ENCODE results near the gene CLSTN1. TPM values are rescaled to one million over a fixed set of nuclear protein-coding genes. Genes with fewer than 3 reads are reported as not detected.
"Not testable (repeated sequence)": the region's sequence is repeated elsewhere in the genome, so short reads cannot be mapped to it uniquely, and the experiment has no call there.

CLSTN1 gene
- total RNA-seq, 1 donor from 2014 or later: 110 TPM

GRCh38 chr1:9760824-9761223 is 62.9 kb downstream of the CLSTN1 start:
- DNase-seq: no peak

DNA sequence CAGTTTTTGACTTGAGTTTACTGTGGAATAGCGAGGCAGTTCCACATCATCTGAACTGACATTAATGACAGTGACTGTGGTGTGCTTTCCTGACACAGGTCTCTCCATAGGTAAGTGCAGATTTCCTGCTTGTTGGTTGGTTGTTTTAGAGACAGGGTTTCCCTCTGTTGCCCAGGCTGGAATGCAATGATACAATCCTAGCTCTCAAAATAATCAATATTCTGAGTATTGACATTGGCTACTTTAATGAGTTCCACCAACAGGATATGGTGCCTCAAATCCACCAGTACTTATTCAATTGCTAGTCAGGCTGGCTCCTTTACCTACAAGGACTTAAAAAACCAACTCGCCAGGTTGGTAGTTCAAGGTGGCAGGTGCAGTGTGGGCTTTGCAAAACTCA is 63.8 kb downstream of the CLSTN1 start:
- DNase-seq: no peak

GRCh38 chr1:9758559-9759121 is 65.1 kb downstream of the CLSTN1 start:
- DNase-seq: peak; percentile 39

GRCh38 chr1:9755441-9755995 is 68.2 kb downstream of the CLSTN1 start:
- no peak for DNase-seq

DNA sequence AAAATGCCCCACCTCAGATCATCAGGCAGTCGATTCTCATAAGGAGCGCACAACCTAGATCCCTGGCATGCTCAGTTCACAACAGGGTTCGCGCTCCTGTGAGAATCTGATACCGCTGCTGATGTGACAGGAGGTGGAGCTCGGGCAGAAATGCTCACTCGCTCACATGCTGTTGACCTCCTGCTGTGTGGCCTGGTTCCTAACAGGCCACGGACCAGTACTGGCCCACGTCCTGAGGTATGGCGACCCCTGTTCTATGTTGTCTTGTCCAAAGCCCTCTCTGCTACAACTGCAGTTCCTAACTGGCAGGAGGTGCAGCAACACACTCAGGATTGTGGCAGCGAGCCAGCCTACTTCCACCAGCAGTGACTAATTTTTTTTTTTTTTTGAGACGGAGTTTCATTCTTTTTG is 70.6 kb downstream of the CLSTN1 start:
- peak; percentile 44 for DNase-seq

DNA sequence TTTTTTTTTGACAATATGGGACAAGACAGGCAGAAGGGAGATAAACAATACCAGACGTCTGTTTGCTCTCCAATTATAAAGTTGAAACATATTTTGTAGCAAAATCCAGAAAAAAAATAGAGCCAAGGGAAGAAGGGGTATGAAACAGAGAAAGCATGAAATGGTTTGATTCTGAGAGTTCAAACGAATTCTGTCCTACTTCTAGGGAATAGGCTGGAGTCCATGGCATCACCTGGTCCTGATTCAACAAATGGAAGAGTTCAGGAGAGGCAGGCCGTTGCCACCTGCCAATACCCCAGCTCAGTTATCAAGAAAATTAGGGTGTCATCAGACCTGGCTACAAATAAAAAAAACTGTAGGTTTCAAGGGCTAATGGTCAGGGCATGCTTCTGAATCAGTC is 71.8 kb downstream of the CLSTN1 start:
- no peak for DNase-seq

GRCh38 chr1:9749361-9749760 is 74.4 kb downstream of the CLSTN1 start:
- DNase-seq: no peak

DNA sequence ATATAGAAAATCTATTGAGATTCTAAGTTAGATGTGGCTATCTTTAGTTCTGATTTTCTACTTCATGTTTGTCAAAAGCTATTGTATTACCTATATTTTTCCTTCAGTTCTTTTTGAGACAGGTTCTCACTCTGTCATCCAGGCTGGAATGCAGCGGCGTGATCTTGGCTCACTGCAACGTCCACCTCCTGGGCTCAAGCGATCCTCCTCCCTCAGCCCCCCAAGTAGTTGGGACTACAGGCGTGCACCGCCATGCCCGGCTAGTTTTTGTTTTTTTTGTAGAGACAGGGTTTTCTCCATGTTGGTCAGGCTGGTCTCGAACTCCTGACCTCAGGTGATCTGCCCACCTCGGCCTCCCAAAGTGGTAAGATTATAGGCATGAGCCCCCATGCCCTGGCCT is 75.4 kb downstream of the CLSTN1 start:
- not testable (repeated sequence) for DNase-seq

DNA sequence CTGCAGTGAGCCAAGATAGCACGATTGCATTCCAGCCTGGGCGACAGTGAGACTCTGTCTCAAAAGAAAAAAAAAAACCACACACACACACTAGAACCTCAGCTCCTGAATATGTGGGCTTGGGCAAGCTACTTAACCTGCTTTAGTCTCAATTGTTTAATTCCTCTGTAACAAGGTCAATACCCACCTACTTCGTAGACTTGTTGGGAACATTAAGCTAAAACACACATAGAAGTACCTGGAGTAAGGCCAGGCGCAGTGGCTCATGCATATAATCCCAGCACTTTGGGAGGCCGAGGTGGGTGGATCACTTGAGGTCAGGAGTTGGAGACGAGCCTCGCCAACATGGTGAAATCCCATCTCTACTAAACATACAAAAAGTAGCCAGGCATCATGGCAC is 77.1 kb downstream of the CLSTN1 start:
- no peak for DNase-seq

DNA sequence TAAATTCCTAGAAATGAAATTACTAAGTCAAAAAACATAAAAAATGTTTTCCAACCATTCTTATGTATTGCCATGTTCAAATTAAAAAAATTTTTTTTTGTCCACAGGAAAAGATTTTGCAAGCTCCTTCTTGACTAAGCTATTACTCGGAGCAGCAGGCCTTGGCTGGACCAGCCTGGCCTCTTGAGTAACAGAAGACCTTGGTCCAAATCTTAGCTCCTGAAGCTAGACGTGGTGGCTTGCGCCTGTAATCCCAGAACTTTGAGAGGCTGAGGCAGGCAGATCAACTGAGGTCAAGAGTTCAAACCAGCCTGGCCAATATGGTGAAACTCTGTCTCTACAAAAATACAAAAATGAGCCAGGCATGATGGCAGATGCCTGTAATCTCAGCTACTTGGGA is 77.6 kb downstream of the CLSTN1 start:
- DNase-seq: no peak

GRCh38 chr1:9744106-9744799 is 79.5 kb downstream of the CLSTN1 start:
- no peak for DNase-seq

DNA sequence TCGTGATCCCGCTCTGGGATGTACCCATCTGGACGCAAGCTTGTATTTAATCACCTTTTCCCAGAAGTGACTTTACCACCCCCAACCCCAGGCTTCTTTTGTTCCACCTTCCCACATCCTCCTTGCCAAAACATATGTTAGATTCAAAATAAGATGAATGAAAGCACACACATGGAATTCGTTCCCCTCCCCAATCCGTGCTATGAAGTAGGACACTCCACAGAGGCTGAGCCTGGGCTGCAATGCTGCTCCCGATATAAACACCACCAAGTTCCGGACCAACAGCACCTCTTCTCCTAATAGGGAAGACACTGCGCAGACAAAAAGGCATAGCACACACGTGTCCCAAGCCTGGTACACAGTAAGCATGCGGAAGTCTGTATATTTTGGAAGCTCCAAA is 86.1 kb downstream of the CLSTN1 start:
- no peak for DNase-seq

GRCh38 chr1:9737057-9737456 is 86.7 kb downstream of the CLSTN1 start:
- DNase-seq: no peak

GRCh38 chr1:9736241-9736640 is 87.5 kb downstream of the CLSTN1 start:
- no peak for DNase-seq

GRCh38 chr1:9735800-9736199 is 88.0 kb downstream of the CLSTN1 start:
- no peak for DNase-seq

DNA sequence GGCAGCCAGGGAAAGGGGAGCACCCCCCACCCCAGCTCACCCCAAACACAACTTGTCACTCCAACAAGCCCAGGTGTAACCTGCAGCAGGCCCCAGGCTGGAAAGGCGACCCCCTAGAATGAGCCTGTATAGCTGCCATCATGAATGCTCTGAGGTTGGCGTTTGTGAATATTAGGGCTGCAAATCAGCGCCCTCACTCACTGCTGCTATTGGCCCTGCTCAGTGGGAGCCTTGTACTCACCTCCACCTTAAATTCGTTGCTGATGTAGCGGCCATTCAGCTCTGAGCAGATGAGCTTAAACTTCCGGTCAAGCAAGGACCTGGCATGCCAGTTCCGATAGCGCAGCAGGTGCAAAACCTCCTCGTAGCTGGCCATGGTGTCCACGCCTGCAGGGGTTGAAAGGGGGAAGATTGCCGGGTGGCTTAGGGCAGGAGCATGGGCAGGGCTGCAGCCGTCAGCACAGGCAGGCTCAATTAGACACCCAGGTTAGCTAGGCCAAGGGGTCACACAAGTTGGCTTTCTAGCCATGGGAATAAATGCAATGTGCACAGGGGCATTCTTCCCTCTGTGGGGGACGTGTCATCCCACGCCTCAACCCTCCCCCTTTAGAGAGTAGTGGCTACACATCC is 90.5 kb downstream of the CLSTN1 start:
- no peak for DNase-seq

DNA sequence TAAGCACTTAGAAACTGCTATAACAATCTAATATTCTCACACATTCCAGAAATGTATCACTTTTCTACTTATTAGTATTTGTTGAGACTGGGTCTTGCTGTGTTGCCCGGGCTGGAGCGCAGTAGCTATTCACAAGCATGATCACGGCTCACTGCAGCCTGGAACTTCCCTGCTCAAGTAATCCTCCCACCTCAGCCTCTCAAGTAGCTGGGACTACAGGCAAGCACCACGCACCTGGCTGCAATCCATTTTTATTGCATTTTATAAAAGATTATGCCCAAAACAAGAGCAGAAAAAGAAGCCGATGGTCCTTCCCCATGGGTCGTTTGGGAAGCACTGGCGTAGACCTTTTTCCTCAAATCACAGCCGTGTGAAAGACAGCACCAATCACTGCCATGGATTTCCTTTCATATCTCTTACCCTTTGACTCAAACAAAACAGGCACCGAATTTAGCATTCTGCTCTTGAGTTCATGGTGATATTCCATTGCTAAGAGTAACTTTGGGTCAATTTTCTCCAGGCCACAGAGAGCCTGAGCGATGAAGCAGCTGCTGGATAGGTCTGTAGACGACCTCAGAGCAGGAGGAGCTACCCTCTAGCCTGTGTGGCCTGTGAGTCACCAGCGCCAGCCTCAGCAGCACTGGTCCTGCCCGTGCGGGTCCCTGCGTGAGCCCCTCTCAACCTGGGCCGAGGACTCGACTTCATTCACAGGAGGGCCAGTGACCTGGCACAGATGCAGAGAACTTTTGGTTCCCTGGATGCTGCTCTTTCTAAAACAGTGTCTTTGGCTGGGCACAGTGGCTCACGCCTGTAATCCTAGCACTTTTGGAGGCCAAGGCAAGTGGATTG is 91.4 kb downstream of the CLSTN1 start:
- DNase-seq: no peak

DNA sequence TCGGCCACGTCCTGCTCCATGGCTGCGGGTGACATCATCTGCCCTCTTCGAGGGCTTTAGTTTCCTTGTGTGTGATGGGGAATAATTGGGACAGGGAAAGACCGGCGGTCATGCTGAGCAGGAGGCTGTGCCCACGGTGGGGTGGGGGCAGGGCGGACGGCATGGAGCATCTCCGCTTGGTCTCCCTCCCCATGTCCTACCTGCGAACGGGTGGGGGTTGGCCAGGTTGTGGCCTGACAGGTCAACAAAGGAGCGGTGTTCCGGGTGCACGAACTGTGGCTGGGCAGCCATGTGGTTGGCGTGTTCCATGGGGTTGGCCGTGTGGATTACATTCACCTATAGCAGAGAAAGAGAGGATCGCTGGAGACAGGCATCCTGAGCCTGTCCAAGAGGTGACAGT is 92.2 kb downstream of the CLSTN1 start:
- no peak for DNase-seq

GRCh38 chr1:9731051-9731537 is 92.7 kb downstream of the CLSTN1 start:
- no peak for DNase-seq

DNA sequence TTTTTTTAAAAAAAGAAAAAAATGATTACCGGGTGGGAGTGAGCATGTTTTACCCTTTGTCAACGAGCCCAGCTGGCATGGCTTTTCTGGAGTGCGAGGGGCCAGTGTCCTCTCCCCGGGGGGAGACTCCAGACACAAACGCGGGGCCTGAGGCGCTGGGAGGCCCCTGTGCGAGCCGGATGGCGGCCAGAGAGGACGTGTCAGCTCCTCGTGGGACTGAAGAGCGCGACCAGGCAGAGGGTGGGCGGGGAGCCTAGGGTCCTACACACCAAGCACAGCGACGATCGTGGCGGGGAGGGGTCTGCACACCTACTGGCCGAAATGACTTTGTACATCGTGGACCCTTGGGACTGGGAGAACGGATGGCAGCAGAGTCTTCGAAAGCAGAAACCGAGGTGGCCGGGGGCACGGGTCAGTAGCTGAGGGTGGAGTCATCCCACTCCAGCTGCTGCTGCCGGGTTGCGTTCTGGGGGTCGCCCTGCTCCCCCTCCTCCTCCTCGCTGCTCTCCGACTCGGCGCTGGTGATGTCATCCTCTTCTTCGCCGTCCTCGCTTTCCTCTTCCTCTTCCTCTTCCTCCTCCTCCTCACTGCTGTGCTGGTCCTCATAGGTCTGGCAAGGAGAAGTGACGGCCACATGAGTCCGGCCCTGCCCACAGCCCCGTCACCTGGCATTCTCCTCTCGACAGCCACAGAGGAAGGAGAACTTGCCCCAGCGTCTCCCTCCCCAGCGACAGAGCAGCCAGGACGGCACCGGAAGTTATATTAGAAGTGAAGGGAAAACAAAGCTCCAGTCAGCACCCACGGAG is 93.5 kb downstream of the CLSTN1 start:
- DNase-seq: no peak

GRCh38 chr1:9729523-9729922 is 94.2 kb downstream of the CLSTN1 start:
- DNase-seq: no peak
